ENCODE data around the gene BRINP1.

Gene BRINP1

DNA sequence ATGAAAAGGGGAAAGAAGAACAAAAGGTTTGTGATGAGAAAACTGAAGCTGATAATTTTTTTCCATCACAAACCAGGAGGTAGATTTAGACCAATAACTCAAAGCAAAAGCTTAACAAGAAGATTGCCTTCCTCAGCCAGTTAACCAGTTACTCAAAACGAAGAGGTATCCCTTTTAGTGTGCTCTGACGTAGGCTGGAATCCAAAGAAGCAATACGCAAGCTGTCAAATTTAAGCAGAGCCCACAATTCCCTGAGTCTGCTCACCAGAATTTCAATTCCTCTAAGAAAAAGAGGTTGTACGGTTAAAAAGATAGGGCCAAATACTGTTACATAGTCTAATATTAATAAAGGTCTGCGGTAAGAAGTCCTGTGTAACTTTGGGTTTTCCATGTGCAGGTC, 61.8 kb downstream of the BRINP1 start:
- Histone ChIP-seq H3K4me3 (ENCODE audit: low read depth, low read length) (no peak overlapping the region), H3K27ac (ENCODE audit: extremely low read depth, low read depth, low read length) (no peak overlapping the region), H3K9me3 (ENCODE audit: control insufficient read depth, insufficient read depth, low read depth, low read length) (no peaks in the 10 kb centered on the region), H3K36me3 (ENCODE audit: control insufficient read depth in 2 of 2, insufficient read depth in 1 of 2, low read length in 2 of 2) (no peaks in the 10 kb centered on the region), H3K4me1 (ENCODE audit: control insufficient read depth, insufficient read depth, low read length) (no peaks in the 10 kb centered on the region)
- ChIA-PET POLR2A (no interaction called here), CTCF (interaction anchor here (1.0 kb wide), 1 partner anchor 10 kb away, joined by 5 read pairs; no protein-coding TSS in a partner anchor)
- TF ChIP-seq ZNF768 (tag by site-specific recombination; IDR thresholded peaks at IDR 0.05) (no peak), ZNF239 (tag by site-specific recombination; IDR thresholded peaks at IDR 0.05) (no peak), ZNF174 (tag by site-specific recombination; IDR thresholded peaks at IDR 0.05) (no peak), ZSCAN5A (tag by site-specific recombination; IDR thresholded peaks at IDR 0.05) (no peak), ZNF146 (tag by site-specific recombination; IDR thresholded peaks at IDR 0.05) (no peak), ZNF670 (tag by site-specific recombination; IDR thresholded peaks at IDR 0.05; ENCODE audit: low read depth) (no peak), MYNN (tag by site-specific recombination; IDR thresholded peaks at IDR 0.05; ENCODE audit: borderline replicate concordance) (no peak), ZXDB (tag by site-specific recombination; IDR thresholded peaks at IDR 0.05) (no peak), ZNF202 (tag by site-specific recombination; IDR thresholded peaks at IDR 0.05; ENCODE audit: borderline replicate concordance) (no peak), ZNF596 (tag by site-specific recombination; IDR thresholded peaks at IDR 0.05) (no peak), SETDB1 (IDR thresholded peaks at IDR 0.05; ENCODE audit: insufficient read length, low read length) (no peak), ZBTB20 (tag by site-specific recombination; IDR thresholded peaks at IDR 0.05) (no peak), ZBTB17 (tag by site-specific recombination; IDR thresholded peaks at IDR 0.05) (no peak)
- TF ChIP-seq, protein P1, sequence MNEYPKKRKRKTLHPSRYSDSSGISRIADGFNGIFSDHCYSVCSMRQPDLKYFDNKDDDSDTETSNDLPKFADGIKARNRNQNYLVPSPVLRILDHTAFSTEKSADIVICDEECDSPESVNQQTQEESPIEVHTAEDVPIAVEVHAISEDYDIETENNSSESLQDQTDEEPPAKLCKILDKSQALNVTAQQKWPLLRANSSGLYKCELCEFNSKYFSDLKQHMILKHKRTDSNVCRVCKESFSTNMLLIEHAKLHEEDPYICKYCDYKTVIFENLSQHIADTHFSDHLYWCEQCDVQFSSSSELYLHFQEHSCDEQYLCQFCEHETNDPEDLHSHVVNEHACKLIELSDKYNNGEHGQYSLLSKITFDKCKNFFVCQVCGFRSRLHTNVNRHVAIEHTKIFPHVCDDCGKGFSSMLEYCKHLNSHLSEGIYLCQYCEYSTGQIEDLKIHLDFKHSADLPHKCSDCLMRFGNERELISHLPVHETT (tag by site-specific recombination; IDR thresholded peaks at IDR 0.05), result no peak
- TF ChIP-seq, protein P2, sequence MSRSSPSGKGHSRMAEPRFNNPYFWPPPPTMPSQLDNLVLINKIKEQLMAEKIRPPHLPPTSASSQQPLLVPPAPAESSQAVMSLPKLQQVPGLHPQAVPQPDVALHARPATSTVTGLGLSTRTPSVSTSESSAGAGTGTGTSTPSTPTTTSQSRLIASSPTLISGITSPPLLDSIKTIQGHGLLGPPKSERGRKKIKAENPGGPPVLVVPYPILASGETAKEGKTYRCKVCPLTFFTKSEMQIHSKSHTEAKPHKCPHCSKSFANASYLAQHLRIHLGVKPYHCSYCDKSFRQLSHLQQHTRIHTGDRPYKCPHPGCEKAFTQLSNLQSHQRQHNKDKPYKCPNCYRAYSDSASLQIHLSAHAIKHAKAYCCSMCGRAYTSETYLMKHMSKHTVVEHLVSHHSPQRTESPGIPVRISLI (tag by site-specific recombination; IDR thresholded peaks at IDR 0.05), result no peak

DNA sequence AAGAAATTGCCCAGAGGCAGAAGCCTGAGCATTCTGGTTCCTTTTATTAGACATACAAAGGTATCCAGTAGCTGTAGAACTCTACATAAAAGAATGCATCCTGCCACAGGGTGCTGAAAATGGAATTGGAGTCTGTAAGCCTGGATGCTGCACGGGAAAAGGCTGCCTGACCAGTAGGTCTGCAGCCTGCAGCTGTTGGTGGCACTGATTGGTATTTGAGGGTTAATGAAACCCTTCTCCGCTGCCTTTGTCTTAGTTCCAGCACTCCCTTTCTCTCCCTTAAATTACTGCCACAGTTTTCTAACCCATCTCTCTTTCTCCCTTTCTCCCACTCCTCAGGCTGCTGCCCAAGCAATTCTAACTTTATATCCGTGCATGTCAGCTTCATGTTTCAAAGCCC, 64.7 kb downstream of the BRINP1 start:
- no peak for TF ChIP-seq ZIC2 (tag by site-specific recombination; IDR thresholded peaks at IDR 0.05)
- TF ChIP-seq ZNF560 (tag by site-specific recombination; IDR thresholded peaks at IDR 0.05; ENCODE audit: borderline replicate concordance), result no peak
- TF ChIP-seq ZNF324 (tag by site-specific recombination; IDR thresholded peaks at IDR 0.05), result no peak
- TF ChIP-seq HOXA7 (CRISPR knock-in tag; IDR thresholded peaks at IDR 0.05; ENCODE audit: borderline replicate concordance), result no peak
- no peak for TF ChIP-seq ZNF140 (tag by site-specific recombination; IDR thresholded peaks at IDR 0.05)
- TF ChIP-seq ZBTB8A (tag by site-specific recombination; IDR thresholded peaks at IDR 0.05), result no peak
- TF ChIP-seq ZNF624 (tag by site-specific recombination; IDR thresholded peaks at IDR 0.05), result no peak
- no peak for TF ChIP-seq ZBTB1 (tag by site-specific recombination; IDR thresholded peaks at IDR 0.05)
- no peak for TF ChIP-seq ZNF239 (tag by site-specific recombination; IDR thresholded peaks at IDR 0.05)
- TF ChIP-seq SETDB1 (IDR thresholded peaks at IDR 0.05; ENCODE audit: insufficient read length, low read length), result no peak
- TF ChIP-seq ZNF133 (tag by site-specific recombination; IDR thresholded peaks at IDR 0.05), result no peak
- no peak for TF ChIP-seq ZEB2 (tag by site-specific recombination; IDR thresholded peaks at IDR 0.05)
- no peak for TF ChIP-seq ZBTB48 (tag by site-specific recombination; IDR thresholded peaks at IDR 0.05)
- Histone ChIP-seq H3K36me3 (ENCODE audit: control insufficient read depth in 2 of 2, insufficient read depth in 1 of 2, low read length in 2 of 2) (no peaks in the 10 kb centered on the region), H3K27ac (ENCODE audit: extremely low read depth, low read depth, low read length) (no peak overlapping the region), H3K4me3 (ENCODE audit: low read depth, low read length) (no peak overlapping the region), H3K9me3 (ENCODE audit: control insufficient read depth, insufficient read depth, low read depth, low read length) (no peaks in the 10 kb centered on the region), H3K4me1 (ENCODE audit: control insufficient read depth, insufficient read depth, low read length) (no peaks in the 10 kb centered on the region)
- ChIA-PET POLR2A (no interaction called here), CTCF (no interaction called here)
